GM21381 (cell line): Measurements from ENCODE around the gene CARF.

Experiments
- ATAC-seq: cut with Tn5 transposase; IDR thresholded peaks from one replicate; pipeline ENCODE4 v1.9.1; 2021; ENCODE audit warnings: mild to moderate bottlenecking, moderate library complexity; ENCODE audit not compliant: unreplicated experiment

CARF gene

DNA sequence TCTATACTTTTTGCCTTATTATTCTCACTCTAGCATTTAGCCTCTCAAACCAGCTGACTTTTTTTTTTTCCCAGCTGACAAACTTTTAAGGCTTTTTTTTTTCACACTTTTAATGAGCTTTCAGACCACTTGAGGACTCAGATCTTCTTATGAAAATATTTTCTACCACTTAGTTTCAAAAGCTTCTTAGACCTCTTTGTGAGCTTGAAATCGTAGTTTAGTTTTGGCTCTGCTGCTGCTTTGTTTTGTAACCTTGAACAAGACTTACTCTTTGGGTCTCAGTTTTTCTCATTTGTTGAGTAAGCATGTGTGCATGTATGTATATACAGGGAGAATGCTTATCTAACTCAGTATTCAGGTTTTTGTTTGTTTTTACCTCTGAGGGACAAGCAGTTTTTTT is 106.1 kb downstream of the CARF start:
- ATAC-seq, result no peak

DNA sequence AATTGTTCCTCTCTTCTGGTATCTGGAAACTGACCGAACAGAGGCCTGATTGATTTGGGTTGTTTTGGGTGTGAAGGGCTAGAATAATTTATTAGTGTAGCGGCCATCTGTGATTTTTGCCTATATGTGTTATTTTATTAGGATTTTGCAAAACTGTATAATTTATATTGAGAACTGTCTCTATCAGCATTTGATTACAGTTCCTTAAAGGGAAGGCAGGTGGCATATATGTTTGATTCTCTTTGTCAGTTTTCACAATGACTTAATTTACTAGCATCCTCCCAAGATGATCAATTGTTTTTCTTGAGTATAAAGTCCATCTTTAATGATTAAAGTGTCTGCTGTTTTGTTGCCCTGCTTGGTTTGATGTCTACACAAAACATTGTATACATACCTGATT is 107.1 kb downstream of the CARF start:
- ATAC-seq, result no peak

GRCh38 chr2:203021991-203022390 is 109.9 kb downstream of the CARF start:
- ATAC-seq, result no peak

- no peak for ATAC-seq
Observed at GRCh38 chr2:203022751-203023150, 110.7 kb downstream of the CARF start.

GRCh38 chr2:203025592-203025991 is 113.5 kb downstream of the CARF start:
- ATAC-seq, result no peak

DNA sequence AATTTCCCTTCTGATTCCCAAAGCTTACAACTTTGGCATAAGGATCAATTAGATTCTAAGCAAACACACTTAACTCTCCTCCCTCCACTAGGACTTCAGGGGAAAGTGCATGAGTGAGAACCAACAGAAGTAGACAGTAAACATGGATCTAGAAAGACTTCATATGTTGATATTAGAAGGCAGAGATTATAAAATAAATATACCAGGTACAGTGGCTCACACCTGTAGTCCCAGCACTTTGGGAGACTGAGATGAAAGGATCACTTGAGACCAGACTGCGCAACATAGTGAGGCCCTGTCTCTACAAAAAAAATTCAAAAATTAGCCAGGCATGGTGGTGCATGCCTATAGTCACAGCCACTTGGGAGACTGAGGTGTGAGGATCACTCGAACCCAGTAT is 118.5 kb downstream of the CARF start:
- no peak for ATAC-seq

DNA sequence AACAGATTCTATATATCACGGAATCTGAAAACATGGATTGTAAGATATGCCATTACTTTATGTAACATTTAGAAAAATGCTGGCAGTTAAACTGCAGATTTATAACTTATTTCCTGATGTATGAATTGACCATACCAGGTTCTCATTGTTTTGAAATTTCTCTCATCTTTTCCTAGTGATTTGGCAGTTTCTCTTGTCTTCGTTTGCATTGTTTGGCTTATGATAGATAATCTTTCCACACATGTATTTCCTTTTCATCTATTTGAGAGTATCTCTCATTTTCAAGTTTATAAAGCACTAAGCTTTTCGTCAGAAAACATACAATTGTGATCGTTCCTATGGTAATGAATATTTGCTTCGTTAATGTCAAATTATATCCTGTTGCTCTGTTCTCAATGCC is 118.9 kb downstream of the CARF start:
- no peak for ATAC-seq

DNA sequence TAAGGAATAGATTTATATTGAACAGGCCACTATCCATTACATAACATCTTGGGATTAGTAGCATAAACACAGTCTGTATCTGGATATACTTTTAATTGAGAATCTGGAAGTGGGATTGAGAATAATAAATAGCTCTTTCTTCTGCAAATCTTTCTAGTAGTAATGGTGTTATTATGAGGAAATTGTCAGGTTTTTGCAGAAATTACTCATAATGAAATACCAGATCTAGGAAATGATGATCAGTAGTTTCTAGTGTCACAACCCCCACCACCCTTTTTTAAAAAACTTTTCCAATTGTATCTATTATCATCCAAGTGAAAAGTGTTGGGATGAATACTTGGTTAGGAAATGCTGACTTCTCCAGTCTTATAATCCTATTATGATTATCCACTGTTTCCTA is 121.3 kb downstream of the CARF start:
- ATAC-seq, result no peak

DNA sequence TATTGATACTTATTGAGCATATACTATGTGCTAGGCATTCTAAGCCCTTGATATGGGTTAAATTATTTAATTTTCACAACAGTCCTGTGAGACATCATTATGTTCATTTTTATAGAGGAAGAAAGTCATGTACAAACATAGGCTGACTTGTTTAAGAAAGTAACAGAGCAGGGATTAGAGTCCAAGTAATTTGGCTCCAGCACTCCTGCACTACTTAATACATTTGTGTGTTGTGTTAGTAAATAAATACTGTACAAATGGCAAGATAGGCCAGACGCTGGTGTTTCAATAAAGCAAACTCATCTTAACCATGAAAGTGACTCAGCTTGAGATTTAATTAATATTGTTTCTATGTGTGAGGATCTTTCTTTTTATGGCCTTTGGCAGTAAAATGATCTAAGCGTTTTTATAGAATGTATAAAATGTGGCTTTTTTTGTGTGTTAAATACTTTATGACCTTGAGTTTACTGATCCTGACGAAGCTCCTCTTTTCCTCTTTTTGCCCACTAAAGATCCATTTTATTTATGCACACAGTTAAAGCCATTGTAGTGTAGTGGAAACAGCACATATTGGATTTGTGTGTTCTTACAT is 123.9 kb downstream of the CARF start:
- ATAC-seq, result no peak
